HepG2 (cell line): ENCODE data around the gene DDX20. TPM values are rescaled to one million over a fixed set of nuclear protein-coding genes. Genes with fewer than 3 reads are reported as not detected.

Experiments
- ATAC-seq: fragments of 200-7000 bp; cut with Tn5 transposase; 3 replicates; pipeline ENCODE4 v1.9.1; 2020; ENCODE audit warnings: mild to moderate bottlenecking, moderate library complexity
- BruUV-seq: library from RNA; stranded (reverse); fragments of 400-500 nt; replicated peaks from 2 replicates; lab custom pipeline; 2021; lab: Mats Ljungman, UMichigan
- CTCF ChIA-PET: fragments of 300-600 bp; formaldehyde crosslinking; extraction: SDS; loops from one replicate; lab custom pipeline; 2021; ENCODE audit warnings: low total read pairs, inconsistent platforms, low intra/inter-chr PET ratio; lab: Yijun Ruan, JAX
- POLR2A ChIA-PET: fragments of 350-600 bp; sonication (Branson Sonifier 250); formaldehyde crosslinking; loops from one replicate; lab custom pipeline; 2020; ENCODE audit warnings: antibody characterized with exemption, inconsistent platforms; lab: Yijun Ruan, JAX
- DNase-seq: peaks from one replicate; pipeline ENCODE4 v3.0.0-alpha.2; 2015; ENCODE audit warnings: low spot score
- FAIRE-seq: peaks from 3 replicates; lab custom pipeline; 2011; peaks lifted over from hg19 to GRCh38; lab: Jason Lieb, UNC
- H2AFZ ChIP-seq: one replicate; pipeline ENCODE4 v1.6.1; 2011; ENCODE audit warnings: low read length, inconsistent platforms
- H3K27ac ChIP-seq: fragments of 300-600 bp; 3 replicates; pipeline ENCODE4 v1.8.0; 2011; ENCODE audit warnings: mixed run types, mild to moderate bottlenecking, mixed read lengths, low read length, inconsistent platforms; ENCODE audit not compliant: insufficient read depth; ENCODE audit errors: extremely low read length
- H3K27me3 ChIP-seq, 2 experiments: fragments of 200-600 bp in 1 of 2; 2 replicates in 1 of 2; 3 replicates in 1 of 2; pipeline versions ENCODE4 v1.6.0 to v1.8.0; 2011; ENCODE audit warnings: low read length in 2 of 2, mild to moderate bottlenecking in 2 of 2, moderate library complexity in 2 of 2, inconsistent platforms in 1 of 2; ENCODE audit not compliant: insufficient read depth in 2 of 2, control insufficient read depth in 1 of 2
- H3K36me3 ChIP-seq, 2 experiments: fragments of 200-600 bp in 1 of 2; replicated peaks in 1 of 2; 2 replicates in 1 of 2; 3 replicates in 1 of 2; pipeline versions ENCODE4 v1.5.1 to v1.8.0; 2011; ENCODE audit warnings: low read length in 2 of 2, inconsistent platforms in 1 of 2; ENCODE audit not compliant: insufficient read depth in 2 of 2, control insufficient read depth in 1 of 2
- H3K4me1 ChIP-seq: 2 replicates; pipeline ENCODE4 v1.5.1; 2012; ENCODE audit warnings: low read length, inconsistent platforms; ENCODE audit not compliant: insufficient read depth
- H3K4me2 ChIP-seq: 2 replicates; pipeline ENCODE4 v1.6.0; 2011; ENCODE audit warnings: low read depth, low read length, inconsistent platforms
- H3K4me3 ChIP-seq, 3 experiments: fragments of 200-600 bp in 1 of 3; sonication (generic), shearing (Covaris generic) in 1 of 3; replicated peaks in 1 of 3; 2 replicates each; pipeline ENCODE4 v1.5.1; 2011 to 2016; ENCODE audit warnings: low read length in 3 of 3, inconsistent platforms in 2 of 3, low read depth in 2 of 3, mild to moderate bottlenecking in 2 of 3, control low read depth in 1 of 3, mixed read lengths in 1 of 3; ENCODE audit not compliant: insufficient read depth in 1 of 3
- H3K79me2 ChIP-seq: one replicate; pipeline ENCODE4 v1.6.1; 2011; ENCODE audit warnings: low read length, inconsistent platforms; ENCODE audit not compliant: insufficient read depth
- H3K9ac ChIP-seq: 2 replicates; pipeline ENCODE4 v1.6.0; 2011; ENCODE audit warnings: mild to moderate bottlenecking, low read depth, low read length, inconsistent platforms; ENCODE audit not compliant: insufficient read depth
- H3K9me3 ChIP-seq: 2 replicates; pipeline ENCODE4 v1.5.1; 2012; ENCODE audit warnings: mild to moderate bottlenecking, low read length
- H4K20me1 ChIP-seq: 2 replicates; pipeline ENCODE4 v1.6.0; 2011; ENCODE audit warnings: inconsistent platforms, mild to moderate bottlenecking, low read length, moderate library complexity; ENCODE audit not compliant: insufficient read depth
- MED8 ChIP-seq: sonication (generic); formaldehyde crosslinking; IDR thresholded peaks from 2 replicates; pipeline ENCODE4 v1.8.1; 2023; ENCODE audit warnings: mild to moderate bottlenecking, missing genetic modification reagents; ENCODE audit not compliant: insufficient replicate concordance
- SUZ12 ChIP-seq: fragments of 150-350 bp; IDR thresholded peaks from 2 replicates; pipeline ENCODE4 v1.6.1; 2014; ENCODE audit warnings: low read depth, low read length
- TMF1 ChIP-seq: sonication (generic); formaldehyde crosslinking; IDR thresholded peaks from 2 replicates; pipeline ENCODE4 v1.8.1; 2022; ENCODE audit warnings: low read depth, missing genetic modification reagents
- ZNF331 ChIP-seq: sonication (generic); formaldehyde crosslinking; IDR thresholded peaks from 2 replicates; pipeline ENCODE4 v1.4.0; 2020; ENCODE audit warnings: missing genetic modification reagents
- WGBS: methylation state at CpG from one replicate; pipeline ENCODE4 v1.1.6; 2017; ENCODE audit warnings: low lambda C conversion rate; 5-methylcytosine and 5-hydroxymethylcytosine counted together
- in situ Hi-C: cut with HindIII; loops from 2 replicates; pipeline ENCODE4 v1.10.0; 2017; ENCODE audit warnings: low pct_unique_long_range_greater_than_20kb; ENCODE audit not compliant: extremely low pct_ligation_motif_present
- intact Hi-C: fragments of 100-400 bp; cut with micrococcal nuclease; formaldehyde crosslinking; loops from one replicate; pipeline ENCODE4 v1.10.0; 2022; ENCODE audit not compliant: unreplicated experiment
- polyA plus RNA-seq, 8 experiments: library from polyadenylated mRNA; depleted of rRNA in 3 of 8; stranded (reverse) in 7 of 8; unstranded in 1 of 8; fragments of >200 nt; fragmentation: Illumina TruSeq in 4 of 8; extraction: Trizol in 4 of 8; gene quantifications; 2 replicates each; pipeline versions ENCODE4 v1.2.1 to v1.2.3, GENCODE V29; 2011 to 2016; ENCODE audit warnings: low read depth in 4 of 8, missing spikeins in 1 of 8, mixed read lengths in 1 of 8; ENCODE audit not compliant: insufficient read depth in 1 of 8
- small RNA-seq, 3 experiments: library from RNA; depleted of rRNA; stranded (forward); fragments of <200 nt; gene quantifications; one replicate each; pipeline ENCODE3, GENCODE V24; 2012; ENCODE audit warnings: low read depth in 2 of 3, low replicate concordance in 1 of 3; ENCODE audit not compliant: insufficient read length in 3 of 3, insufficient read depth in 2 of 3
- total RNA-seq, 5 experiments: library from RNA; depleted of rRNA; stranded (reverse); fragments of >200 nt; fragmentation: Illumina TruSeq; extraction: Trizol; gene quantifications; 2 replicates each; pipeline ENCODE4 v1.2.3, GENCODE V29; 2016; ENCODE audit warnings: low read depth in 1 of 5
- TF ChIP-seq, protein P1 (sequence below): sonication (generic); IDR thresholded peaks from 2 replicates; pipeline ENCODE4 v1.6.1; 2016; ENCODE audit warnings: low read depth, borderline replicate concordance
- TF ChIP-seq, protein P2 (sequence below): IDR thresholded peaks from 2 replicates; pipeline ENCODE4 v1.6.1; 2018; ENCODE audit warnings: missing genetic modification reagents
- TF ChIP-seq, protein P3 (sequence below): sonication (generic); formaldehyde crosslinking; IDR thresholded peaks from 2 replicates; pipeline ENCODE4 v1.4.0; 2020; ENCODE audit warnings: low read depth, mild to moderate bottlenecking, missing genetic modification reagents

Gene DDX20
- total and polyA plus RNA-seq, 2 of the 13 experiments (the other 11 are each of a cell fraction or from before 2014, with no cell fraction given) = 4.0 to 14.3 TPM

DNA sequence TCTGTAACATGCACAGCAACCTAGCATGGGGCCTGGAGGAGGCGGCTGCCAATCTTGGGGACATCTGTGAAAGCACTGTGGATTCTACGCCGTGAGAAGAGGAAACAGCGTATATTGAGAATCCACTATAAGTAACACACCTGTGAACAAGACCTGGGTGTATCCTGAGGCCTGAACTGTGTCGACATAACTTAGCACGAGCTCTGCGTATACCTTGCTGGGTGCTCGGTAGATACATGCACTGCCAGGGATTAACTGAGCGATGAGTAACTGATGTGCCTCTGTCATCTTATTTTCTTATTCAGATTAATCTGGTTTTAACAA is 58.6 kb downstream of the DDX20 start (continued):
- TF ChIP-seq SUZ12 (no peak), TMF1 (CRISPR knock-in tag) (no peak), MED8 (no peak)
- TF ChIP-seq, protein P1, sequence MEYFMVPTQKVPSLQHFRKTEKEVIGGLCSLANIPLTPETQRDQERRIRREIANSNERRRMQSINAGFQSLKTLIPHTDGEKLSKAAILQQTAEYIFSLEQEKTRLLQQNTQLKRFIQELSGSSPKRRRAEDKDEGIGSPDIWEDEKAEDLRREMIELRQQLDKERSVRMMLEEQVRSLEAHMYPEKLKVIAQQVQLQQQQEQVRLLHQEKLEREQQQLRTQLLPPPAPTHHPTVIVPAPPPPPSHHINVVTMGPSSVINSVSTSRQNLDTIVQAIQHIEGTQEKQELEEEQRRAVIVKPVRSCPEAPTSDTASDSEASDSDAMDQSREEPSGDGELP = no peak
- TF ChIP-seq, protein P2, sequence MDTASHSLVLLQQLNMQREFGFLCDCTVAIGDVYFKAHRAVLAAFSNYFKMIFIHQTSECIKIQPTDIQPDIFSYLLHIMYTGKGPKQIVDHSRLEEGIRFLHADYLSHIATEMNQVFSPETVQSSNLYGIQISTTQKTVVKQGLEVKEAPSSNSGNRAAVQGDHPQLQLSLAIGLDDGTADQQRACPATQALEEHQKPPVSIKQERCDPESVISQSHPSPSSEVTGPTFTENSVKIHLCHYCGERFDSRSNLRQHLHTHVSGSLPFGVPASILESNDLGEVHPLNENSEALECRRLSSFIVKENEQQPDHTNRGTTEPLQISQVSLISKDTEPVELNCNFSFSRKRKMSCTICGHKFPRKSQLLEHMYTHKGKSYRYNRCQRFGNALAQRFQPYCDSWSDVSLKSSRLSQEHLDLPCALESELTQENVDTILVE (CRISPR knock-in tag) = no peak

DNA sequence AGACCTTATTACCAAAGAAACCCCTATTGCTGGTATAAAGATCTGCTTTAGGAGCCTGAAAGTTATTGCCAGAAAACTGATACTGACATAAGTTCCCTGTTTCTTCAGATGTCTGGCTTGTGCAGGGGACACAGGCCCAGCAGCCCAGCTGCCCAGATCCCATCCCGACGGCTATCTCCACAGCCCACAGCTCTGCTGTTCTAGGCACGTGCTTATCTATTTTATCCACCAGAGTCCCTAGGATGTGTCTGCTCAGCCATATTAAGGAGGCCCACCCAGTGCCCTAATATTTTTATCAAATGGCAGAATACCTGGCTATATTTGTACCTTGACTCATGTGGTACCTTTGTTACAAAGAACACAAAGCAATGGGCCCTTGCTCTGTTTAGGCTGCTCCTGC is 58.9 kb downstream of the DDX20 start:
- Histone ChIP-seq H3K36me3 (no peaks in the 10 kb centered on the region), H3K27me3 (peaks cover 1 to 25% of the 10 kb centered on the region in 2 experiments; a peak in 4 of 5 replicates), H3K4me1 (peaks cover 11% of the 10 kb centered on the region; the same call in 1 of the 2 replicates), H3K27ac (no peak overlapping the region), H2AFZ (no peak overlapping the region), H3K4me3 (no peak overlapping the region), H3K9ac (no peak overlapping the region), H3K4me2 (no peak overlapping the region), H4K20me1 (no peaks in the 10 kb centered on the region), H3K9me3 (no peaks in the 10 kb centered on the region), H3K79me2 (no peaks in the 10 kb centered on the region)
- TF ChIP-seq, protein P3, sequence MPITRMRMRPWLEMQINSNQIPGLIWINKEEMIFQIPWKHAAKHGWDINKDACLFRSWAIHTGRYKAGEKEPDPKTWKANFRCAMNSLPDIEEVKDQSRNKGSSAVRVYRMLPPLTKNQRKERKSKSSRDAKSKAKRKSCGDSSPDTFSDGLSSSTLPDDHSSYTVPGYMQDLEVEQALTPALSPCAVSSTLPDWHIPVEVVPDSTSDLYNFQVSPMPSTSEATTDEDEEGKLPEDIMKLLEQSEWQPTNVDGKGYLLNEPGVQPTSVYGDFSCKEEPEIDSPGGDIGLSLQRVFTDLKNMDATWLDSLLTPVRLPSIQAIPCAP (CRISPR knock-in tag) = no peak
- no peak for TF ChIP-seq ZNF331 (CRISPR knock-in tag)
- no peak for FAIRE-seq
- ATAC-seq = no peak; the same call in 2 of the 3 replicates
- in situ Hi-C loops = no loop called here
- no CpG with 5 or more reads among the region's 3 CpGs for WGBS
- DNase-seq = no peak
- CTCF ChIA-PET = no interaction called here
- POLR2A ChIA-PET = no interaction called here
- intact Hi-C loops = no loop called here
- no TSS peak for BruUV-seq

Small RNAs within 50 kb of the gene (small RNA-seq; reads per million reads assigned to genes)
- 0 reads per million in 3 experiments for gene INKA2

Other genes with a start within 250 kb of the DDX20 start
- gene RAP1A, start 136.1 kb upstream of the DDX20 start, total RNA-seq (2016; rRNA removed; fragmentation: Illumina TruSeq; extraction: Trizol) = 19.0 and 28.6 TPM in 2 replicates
- 15.4 and 20.7 TPM in 2 replicates for gene RAP1A, start 136.1 kb upstream of the DDX20 start, polyA plus RNA-seq (2011; rRNA removed)
- gene INKA2, start 16.5 kb upstream of the DDX20 start, total RNA-seq (2016; rRNA removed; fragmentation: Illumina TruSeq; extraction: Trizol) = 4.6 and 6.1 TPM in 2 replicates
- 2.6 TPM in 2 replicates for gene INKA2, start 16.5 kb upstream of the DDX20 start, polyA plus RNA-seq (2011; rRNA removed)
- not detected in 2 replicates for gene KCND3, start 233.8 kb downstream of the DDX20 start, total RNA-seq (2016; rRNA removed; fragmentation: Illumina TruSeq; extraction: Trizol)
- 0.04 and 0.09 TPM in 2 replicates for gene KCND3, start 233.8 kb downstream of the DDX20 start, polyA plus RNA-seq (2011; rRNA removed)